Testis (tissue), 2 donors: ENCODE data around the gene RPL35A.
A peak's percentile ranks its signal among the peaks of the same experiment; 100 is the strongest.

Experiments
- CTCF ChIP-seq, 3 experiments: fragments of 450-650 bp in 2 of 3; fragments of 200-600 bp in 1 of 3; sonication (generic) in 1 of 3; IDR thresholded peaks; one replicate each; pipeline ENCODE4 v1.5.1; 2016 to 2019; ENCODE audit warnings: antibody characterized with exemption in 3 of 3, mild to moderate bottlenecking in 2 of 3, moderate library complexity in 1 of 3
- POLR2A ChIP-seq: fragments of 450-650 bp; IDR thresholded peaks from one replicate; pipeline ENCODE4 v1.6.1; 2017; ENCODE audit warnings: antibody characterized with exemption, mild to moderate bottlenecking, moderate library complexity

GRCh38 chr3:197926418-197926817 lies 23.6 kb upstream of the RPL35A start:
- TF ChIP-seq CTCF (IDR thresholded peaks at IDR 0.05) = peak in 1 of 3 experiments; percentile 10
- TF ChIP-seq POLR2A = no peak
